Uterus (tissue), 2 donors: ENCODE results near the gene CPTP.

Experiments
- CTCF ChIP-seq, 4 experiments: fragments of 200-600 bp in 2 of 4; fragments of 450-650 bp in 2 of 4; sonication (generic) in 2 of 4; IDR thresholded peaks; one replicate each; pipeline ENCODE4 v1.5.1; 2016 to 2019; ENCODE audit warnings: antibody characterized with exemption in 4 of 4, mild to moderate bottlenecking in 2 of 4, moderate library complexity in 1 of 4
- POLR2A ChIP-seq, 2 donors: fragments of 450-650 bp; IDR thresholded peaks; one replicate each; pipeline ENCODE4 v1.6.1; 2016; ENCODE audit warnings: antibody characterized with exemption in 2 of 2, mild to moderate bottlenecking in 1 of 2, moderate library complexity in 1 of 2

- TF ChIP-seq POLR2A (IDR thresholded peaks at IDR 0.05) (no peak), CTCF (IDR thresholded peaks at IDR 0.05) (no peak)
Measured at GRCh38 chr1:1303736-1304135, 20.9 kb upstream of the CPTP start.
